Hepatocyte (in vitro differentiated cells): ENCODE measurements around the gene EPHB2. TPM values are rescaled to one million over a fixed set of nuclear protein-coding genes. Genes with fewer than 3 reads are reported as not detected.

ENCODE experiments used
- DNase-seq: peaks from one replicate; pipeline ENCODE4 v3.0.0-alpha.2; 2016; ENCODE audit warnings: low spot score
- H2AFZ ChIP-seq: fragments of 200-600 bp; sonication (generic); 2 replicates; pipeline ENCODE4 v1.6.0; 2016; ENCODE audit warnings: antibody characterized with exemption, mild to moderate bottlenecking
- H3K27ac ChIP-seq: fragments of 200-600 bp; sonication (generic); 2 replicates; pipeline ENCODE4 v1.5.1; 2016; ENCODE audit warnings: mild to moderate bottlenecking
- H3K27me3 ChIP-seq: fragments of 200-600 bp; sonication (generic); 2 replicates; pipeline ENCODE4 v1.6.1; 2016
- H3K36me3 ChIP-seq: fragments of 200-600 bp; sonication (generic); replicated peaks from 2 replicates; pipeline ENCODE4 v1.5.1; 2016; ENCODE audit warnings: low read depth; ENCODE audit not compliant: insufficient read depth
- H3K4me1 ChIP-seq: fragments of 200-600 bp; sonication (generic); 2 replicates; pipeline ENCODE4 v1.5.1; 2016; ENCODE audit warnings: mild to moderate bottlenecking, moderate library complexity; ENCODE audit not compliant: insufficient read depth
- H3K4me2 ChIP-seq: fragments of 200-600 bp; sonication (generic); 2 replicates; pipeline ENCODE4 v1.6.0; 2016
- H3K4me3 ChIP-seq: fragments of 200-600 bp; sonication (generic); 2 replicates; pipeline ENCODE4 v1.5.1; 2016; ENCODE audit warnings: mild to moderate bottlenecking
- H3K79me2 ChIP-seq: fragments of 200-600 bp; sonication (generic); 2 replicates; pipeline ENCODE4 v1.6.0; 2017; ENCODE audit warnings: mild to moderate bottlenecking
- H3K9me2 ChIP-seq: fragments of 200-600 bp; sonication (generic); replicated peaks from 2 replicates; pipeline ENCODE4 v1.6.0; 2017; ENCODE audit warnings: mild to moderate bottlenecking; ENCODE audit not compliant: insufficient read depth
- H3K9me3 ChIP-seq: fragments of 200-600 bp; sonication (generic); 2 replicates; pipeline ENCODE4 v1.5.1; 2016; ENCODE audit warnings: low read depth, mild to moderate bottlenecking
- H4K20me1 ChIP-seq: fragments of 200-600 bp; sonication (generic); 2 replicates; pipeline ENCODE4 v1.6.0; 2016; ENCODE audit warnings: mild to moderate bottlenecking; ENCODE audit not compliant: insufficient read depth, poor library complexity, severe bottlenecking
- EZH2 ChIP-seq: fragments of 200-600 bp; sonication (generic); IDR thresholded peaks from 2 replicates; pipeline ENCODE4 v1.6.1; 2016; ENCODE audit warnings: antibody characterized with exemption, mild to moderate bottlenecking, borderline replicate concordance
- EZH2phosphoT487 ChIP-seq: fragments of 200-600 bp; sonication (generic); IDR thresholded peaks from one replicate; pipeline ENCODE4 v1.6.1; 2018; ENCODE audit warnings: antibody characterized with exemption, mild to moderate bottlenecking, low read depth, moderate library complexity; ENCODE audit not compliant: unreplicated experiment, severe bottlenecking
- WGBS: methylation state at CpG from one replicate; pipeline ENCODE4 v1.1.6; 2016; ENCODE audit warnings: low lambda C conversion rate; ENCODE audit errors: missing lambda C conversion rate; 5-methylcytosine and 5-hydroxymethylcytosine counted together
- polyA plus RNA-seq: library from polyadenylated mRNA; unstranded; fragments of >200 nt; fragmentation: Nextera tagmentation; extraction: Ambion mirVana; gene quantifications from 2 replicates; pipeline ENCODE4 v1.2.1, GENCODE V29; 2016
- total RNA-seq: library from RNA; depleted of rRNA; stranded (reverse); fragments of >200 nt; gene quantifications from 2 replicates; pipeline ENCODE4 v1.2.3, GENCODE V29; 2014
- TF ChIP-seq, protein P1 (sequence below): fragments of 200-600 bp; sonication (generic); IDR thresholded peaks from 2 replicates; pipeline ENCODE4 v1.5.1; 2016; ENCODE audit warnings: antibody characterized with exemption, mild to moderate bottlenecking; ENCODE audit not compliant: poor library complexity

Gene EPHB2
- total and polyA plus RNA-seq, 2 experiments from 2014 or later, result 17.2 to 18.3 TPM

DNA sequence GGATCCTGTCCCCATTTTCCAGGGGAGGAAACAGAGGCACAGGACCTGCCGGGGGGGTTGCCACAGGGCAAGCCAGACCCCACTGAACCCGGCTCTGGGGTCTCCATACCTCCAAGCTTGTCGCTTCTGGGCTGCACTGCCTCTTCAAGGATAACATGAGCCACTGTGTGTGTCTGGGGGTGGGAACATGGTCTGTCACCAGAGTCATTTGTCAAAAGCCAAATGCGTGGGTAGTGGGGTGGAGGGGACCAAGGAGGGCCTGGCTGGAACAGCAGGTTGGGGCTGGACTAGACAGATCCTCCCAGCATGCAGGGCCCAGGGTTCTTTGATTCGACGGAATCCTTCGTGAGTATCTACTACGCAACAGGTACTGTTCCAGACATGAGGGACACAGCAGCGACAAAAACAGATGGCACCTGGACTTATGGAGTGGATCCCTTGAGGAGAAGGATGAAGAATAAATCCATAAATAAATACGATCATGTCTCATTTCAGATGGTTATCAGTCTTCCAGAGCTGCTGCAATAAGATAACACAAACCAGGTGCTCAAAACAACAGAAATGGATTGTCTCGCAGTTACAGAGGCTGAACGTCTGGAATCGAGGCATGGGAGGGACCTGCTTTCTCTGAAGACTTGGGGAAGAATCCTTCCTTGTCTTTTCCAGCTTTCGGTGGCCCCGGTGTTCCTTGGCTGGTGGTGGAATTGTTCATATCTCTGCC, 28.9 kb upstream of the EPHB2 start:
- Histone ChIP-seq H4K20me1 (no peaks in the 10 kb centered on the region), H3K4me1 (peaks cover 4% of the 10 kb centered on the region), H3K79me2 (no peaks in the 10 kb centered on the region), H3K4me3 (no peak overlapping the region), H2AFZ (no peak overlapping the region), H3K36me3 (no peaks in the 10 kb centered on the region), H3K27me3 (no peaks in the 10 kb centered on the region), H3K9me2 (no peaks in the 10 kb centered on the region), H3K4me2 (no peak overlapping the region), H3K9me3 (no peaks in the 10 kb centered on the region), H3K27ac (no peak overlapping the region)
- TF ChIP-seq EZH2phosphoT487 (no peak), EZH2 (no peak)
- TF ChIP-seq, protein P1, sequence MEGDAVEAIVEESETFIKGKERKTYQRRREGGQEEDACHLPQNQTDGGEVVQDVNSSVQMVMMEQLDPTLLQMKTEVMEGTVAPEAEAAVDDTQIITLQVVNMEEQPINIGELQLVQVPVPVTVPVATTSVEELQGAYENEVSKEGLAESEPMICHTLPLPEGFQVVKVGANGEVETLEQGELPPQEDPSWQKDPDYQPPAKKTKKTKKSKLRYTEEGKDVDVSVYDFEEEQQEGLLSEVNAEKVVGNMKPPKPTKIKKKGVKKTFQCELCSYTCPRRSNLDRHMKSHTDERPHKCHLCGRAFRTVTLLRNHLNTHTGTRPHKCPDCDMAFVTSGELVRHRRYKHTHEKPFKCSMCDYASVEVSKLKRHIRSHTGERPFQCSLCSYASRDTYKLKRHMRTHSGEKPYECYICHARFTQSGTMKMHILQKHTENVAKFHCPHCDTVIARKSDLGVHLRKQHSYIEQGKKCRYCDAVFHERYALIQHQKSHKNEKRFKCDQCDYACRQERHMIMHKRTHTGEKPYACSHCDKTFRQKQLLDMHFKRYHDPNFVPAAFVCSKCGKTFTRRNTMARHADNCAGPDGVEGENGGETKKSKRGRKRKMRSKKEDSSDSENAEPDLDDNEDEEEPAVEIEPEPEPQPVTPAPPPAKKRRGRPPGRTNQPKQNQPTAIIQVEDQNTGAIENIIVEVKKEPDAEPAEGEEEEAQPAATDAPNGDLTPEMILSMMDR, result no peak
- DNase-seq, result no peak
- WGBS, result 74% methylated on average over 15 of the region's 15 CpGs

GRCh38 chr1:22683547-22683946, 27.1 kb upstream of the EPHB2 start:
- Histone ChIP-seq H2AFZ (no peak overlapping the region), H3K4me3 (no peak overlapping the region), H3K9me2 (no peaks in the 10 kb centered on the region), H3K27ac (no peak overlapping the region), H3K36me3 (no peaks in the 10 kb centered on the region), H3K9me3 (no peaks in the 10 kb centered on the region), H3K27me3 (no peaks in the 10 kb centered on the region), H3K4me2 (no peak overlapping the region), H3K4me1 (peaks cover 4% of the 10 kb centered on the region), H4K20me1 (no peaks in the 10 kb centered on the region), H3K79me2 (no peaks in the 10 kb centered on the region)
- no peak for DNase-seq
- TF ChIP-seq EZH2phosphoT487 (no peak), EZH2 (no peak)
- TF ChIP-seq, protein P1, result no peak
- WGBS, result 90% methylated on average over 1 of the region's 1 CpG

DNA sequence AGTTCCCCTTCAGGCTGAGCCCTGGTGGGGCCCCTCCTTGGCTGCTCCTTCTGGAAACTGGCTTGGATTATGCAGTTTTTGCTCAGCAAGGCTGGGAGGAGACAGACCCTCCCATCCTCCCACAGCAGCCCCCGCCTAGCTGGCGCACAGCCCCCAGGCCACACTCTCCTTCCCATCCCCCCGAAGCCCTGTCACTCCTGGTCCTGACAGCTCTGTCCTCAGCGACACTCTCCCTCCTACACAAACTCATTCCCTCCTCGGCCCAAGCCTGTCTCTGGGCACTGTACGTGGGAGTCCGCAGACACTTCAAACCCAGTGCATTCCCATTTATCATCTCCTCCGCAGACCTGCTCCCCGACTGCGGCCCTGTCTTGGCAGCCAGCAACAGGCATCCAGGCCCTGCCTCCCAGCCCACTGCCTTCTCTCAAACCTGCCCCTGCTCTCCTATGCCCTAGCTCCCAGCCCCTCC, 25.0 kb upstream of the EPHB2 start:
- H3K4me3 ChIP-seq, result no peak overlapping the region
- H3K36me3 ChIP-seq, result no peaks in the 10 kb centered on the region
- DNase-seq, result no peak
- peak overlapping the region; percentile 48 for H3K4me2 ChIP-seq
- no peaks in the 10 kb centered on the region for H3K79me2 ChIP-seq
- no peaks in the 10 kb centered on the region for H4K20me1 ChIP-seq
- no peak overlapping the region for H3K27ac ChIP-seq
- no peak overlapping the region for H2AFZ ChIP-seq
- no peak for TF ChIP-seq EZH2
- no peak for TF ChIP-seq EZH2phosphoT487
- TF ChIP-seq, protein P1, result no peak
- H3K4me1 ChIP-seq, result peaks cover 6% of the 10 kb centered on the region
- no peaks in the 10 kb centered on the region for H3K27me3 ChIP-seq
- H3K9me3 ChIP-seq, result no peaks in the 10 kb centered on the region
- no peaks in the 10 kb centered on the region for H3K9me2 ChIP-seq
- 35% methylated on average over 10 of the region's 10 CpGs for WGBS
